SU-DHL-6 (cell line): ENCODE measurements around the gene PRKD2.

Experiments used
- H2AFZ ChIP-seq: fragments of 200-600 bp; sonication (generic); 2 replicates; pipeline ENCODE4 v1.6.1; 2014; ENCODE audit warnings: low read depth, mild to moderate bottlenecking, moderate library complexity, mixed read lengths, antibody characterized with exemption, low read length; ENCODE audit not compliant: severe bottlenecking
- H3F3A ChIP-seq: fragments of 200-600 bp; shearing (Covaris generic); 2 replicates; pipeline ENCODE4 v1.6.0; 2016; ENCODE audit warnings: antibody characterized with exemption, mild to moderate bottlenecking; ENCODE audit not compliant: insufficient read depth
- H3K27ac ChIP-seq: fragments of 200-600 bp; sonication (generic); 2 replicates; pipeline ENCODE4 v1.5.1; 2016; ENCODE audit warnings: low read depth, mild to moderate bottlenecking, low read length, moderate library complexity, mixed read lengths
- H3K27me3 ChIP-seq: fragments of 200-600 bp; sonication (generic), shearing (Covaris generic); 2 replicates; pipeline ENCODE4 v1.6.0; 2014; ENCODE audit warnings: mild to moderate bottlenecking, low read length
- H3K36me3 ChIP-seq: fragments of 200-600 bp; sonication (generic); 2 replicates; pipeline ENCODE4 v1.6.1; 2014; ENCODE audit warnings: mild to moderate bottlenecking, low read length, mixed read lengths
- H3K4me2 ChIP-seq: fragments of 300-600, 200-600 bp; shearing (Covaris generic), sonication (generic); 2 replicates; pipeline ENCODE4 v1.6.0; 2014; ENCODE audit warnings: low read length, low read depth, mild to moderate bottlenecking; ENCODE audit not compliant: poor library complexity, severe bottlenecking
- H3K4me3 ChIP-seq: fragments of 200-600 bp; sonication (generic); 2 replicates; pipeline ENCODE4 v1.5.1; 2014; ENCODE audit warnings: antibody characterized with exemption, low read length, mild to moderate bottlenecking, mixed read lengths; ENCODE audit not compliant: insufficient read depth, poor library complexity, severe bottlenecking
- H3K79me2 ChIP-seq: fragments of 200-600 bp; sonication (generic); 2 replicates; pipeline ENCODE4 v1.6.1; 2014; ENCODE audit warnings: mild to moderate bottlenecking, low read length, moderate library complexity; ENCODE audit not compliant: insufficient read depth
- H3K9ac ChIP-seq: fragments of 200-600 bp; sonication (generic); 2 replicates; pipeline ENCODE4 v1.7.0; 2014; ENCODE audit warnings: mild to moderate bottlenecking, low read length
- H3K9me2 ChIP-seq: fragments of 200-600 bp; sonication (generic); replicated peaks from 2 replicates; pipeline ENCODE4 v1.6.1; 2014; ENCODE audit warnings: low read length; ENCODE audit not compliant: insufficient read depth
- H3K9me3 ChIP-seq: fragments of 200-600 bp; sonication (generic); 2 replicates; pipeline ENCODE4 v1.6.1; 2014; ENCODE audit warnings: low read length, mixed read lengths; ENCODE audit not compliant: insufficient read depth
- H4K20me1 ChIP-seq: fragments of 200-600 bp; sonication (generic); 2 replicates; pipeline ENCODE4 v1.6.1; 2014; ENCODE audit warnings: low read depth, mild to moderate bottlenecking, antibody characterized with exemption, low read length, moderate library complexity, mixed read lengths
- CTCF ChIP-seq: fragments of 200-600 bp; sonication (generic); IDR thresholded peaks from one replicate; pipeline ENCODE4 v1.5.1; 2017; ENCODE audit warnings: antibody characterized with exemption, mild to moderate bottlenecking, low read length, moderate library complexity; ENCODE audit not compliant: insufficient read depth, poor library complexity, severe bottlenecking
- EZH2phosphoT487 ChIP-seq: fragments of 200-600 bp; sonication (generic), shearing (Covaris generic); conservative IDR thresholded peaks from 2 replicates; pipeline ENCODE4 v1.6.1; 2018; ENCODE audit warnings: mild to moderate bottlenecking, antibody characterized with exemption, low read length, moderate library complexity, mixed read lengths

PRKD2 gene

GRCh38 chr19:46717034-46717715, at the start of gene PRKD2:
Gene PRKD2, minus strand, starts transcription at chr19:46717114. Its CDS starts 744 bp downstream, at chr19:46716370.
- no peaks in the 10 kb centered on the region for H3K9me2 ChIP-seq
- peak within 1 kb of the TSS; percentile 16 for H2AFZ ChIP-seq
- peaks cover 21% of the 10 kb centered on the region for H3K79me2 ChIP-seq
- no peak for TF ChIP-seq CTCF
- TF ChIP-seq EZH2phosphoT487: no peak
- H4K20me1 ChIP-seq: no peaks in the 10 kb centered on the region
- H3K4me3 ChIP-seq: peak within 1 kb of the TSS; percentile 95
- H3K36me3 ChIP-seq: no peaks in the 10 kb centered on the region
- peak within 1 kb of the TSS; percentile 94 for H3K27ac ChIP-seq
- peaks cover 44% of the 10 kb centered on the region for H3F3A ChIP-seq
- no peaks in the 10 kb centered on the region for H3K27me3 ChIP-seq
- peak within 1 kb of the TSS; percentile 95 for H3K9ac ChIP-seq
- peak within 1 kb of the TSS; percentile 86 for H3K4me2 ChIP-seq
- H3K9me3 ChIP-seq: no peaks in the 10 kb centered on the region

GRCh38 chr19:46764817-46765291, 47.9 kb upstream of the PRKD2 start:
- Histone ChIP-seq H3K27ac (no peak overlapping the region), H4K20me1 (no peaks in the 10 kb centered on the region), H3K9ac (no peak overlapping the region), H3K27me3 (no peaks in the 10 kb centered on the region), H3K4me2 (no peak overlapping the region), H3K79me2 (no peaks in the 10 kb centered on the region), H3K36me3 (no peaks in the 10 kb centered on the region), H3K9me3 (no peaks in the 10 kb centered on the region), H3K9me2 (no peaks in the 10 kb centered on the region), H3K4me3 (no peak overlapping the region), H3F3A (no peaks in the 10 kb centered on the region), H2AFZ (no peak overlapping the region)
- TF ChIP-seq EZH2phosphoT487 (no peak), CTCF (no peak)

GRCh38 chr19:46762245-46762890, 45.5 kb upstream of the PRKD2 start:
- Histone ChIP-seq H3K27ac (no peak overlapping the region), H3K9me3 (no peaks in the 10 kb centered on the region), H4K20me1 (no peaks in the 10 kb centered on the region), H3K79me2 (no peaks in the 10 kb centered on the region), H3F3A (no peaks in the 10 kb centered on the region), H3K36me3 (no peaks in the 10 kb centered on the region), H3K9me2 (no peaks in the 10 kb centered on the region), H3K27me3 (no peaks in the 10 kb centered on the region), H3K9ac (no peak overlapping the region), H3K4me2 (no peak overlapping the region), H3K4me3 (no peak overlapping the region), H2AFZ (no peak overlapping the region)
- TF ChIP-seq EZH2phosphoT487 (no peak), CTCF (no peak)
